ENCODE measurements around the gene DCAF15. TPM values are rescaled to one million over a fixed set of nuclear protein-coding genes. Genes with fewer than 3 reads are reported as not detected.

Gene DCAF15
- total and polyA plus RNA-seq, 8 donors, result 7.1 to 37.3 (median 25.8) TPM

GRCh38 chr19:13974073-13974472 lies 21.8 kb downstream of the DCAF15 start:
- no peaks in the 10 kb centered on the region for H3K9me3 ChIP-seq
- peak; percentile 47 to 81 for DNase-seq
- intact Hi-C loops (cut with DNase I; ENCODE audit: low total_unique reads), result no loop called here
- no peaks in the 10 kb centered on the region for H3K27me3 ChIP-seq
- 38 to 46% (median 41%) methylated on average over 12 of the region's 12 CpGs for WGBS, 5 donors
- no peak overlapping the region for H3K4me3 ChIP-seq
- H3K36me3 ChIP-seq, result peaks cover 23 to 80% (median 77%) of the 10 kb centered on the region in 4 donors
- TF ChIP-seq POLR2AphosphoS5 (IDR thresholded peaks at IDR 0.05) (no peak), EP300 (IDR thresholded peaks at IDR 0.05) (no peak), POLR2A (IDR thresholded peaks at IDR 0.05) (no peak), CTCF (IDR thresholded peaks at IDR 0.05) (no peak)
- no peak overlapping the region for H3K27ac ChIP-seq
- peaks cover 11 to 15% (median 11%) of the 10 kb centered on the region in 4 donors for H3K4me1 ChIP-seq

GRCh38 chr19:13975870-13976269 lies 23.6 kb downstream of the DCAF15 start:
- no peak overlapping the region for H3K27ac ChIP-seq
- 90 to 94% (median 93%) methylated on average over 11 of the region's 11 CpGs for WGBS, 5 donors
- no peak for DNase-seq
- TF ChIP-seq CTCF (IDR thresholded peaks at IDR 0.05), result no peak
- no peak for TF ChIP-seq POLR2AphosphoS5 (IDR thresholded peaks at IDR 0.05)
- TF ChIP-seq EP300 (IDR thresholded peaks at IDR 0.05), result no peak
- no peak for TF ChIP-seq POLR2A (IDR thresholded peaks at IDR 0.05)
- no peak overlapping the region for H3K4me3 ChIP-seq
- peaks cover 17 to 26% (median 20%) of the 10 kb centered on the region in 4 donors for H3K4me1 ChIP-seq
- no peaks in the 10 kb centered on the region for H3K27me3 ChIP-seq
- intact Hi-C loops (cut with DNase I; ENCODE audit: low total_unique reads), result no loop called here
- H3K36me3 ChIP-seq, result peaks cover 14 to 72% (median 67%) of the 10 kb centered on the region in 4 donors
- no peaks in the 10 kb centered on the region for H3K9me3 ChIP-seq

- intact Hi-C loops (cut with DNase I; ENCODE audit: low total_unique reads), result no loop called here
- Histone ChIP-seq H3K9me3 (no peaks in the 10 kb centered on the region), H3K36me3 (peaks cover 14 to 70% (median 64%) of the 10 kb centered on the region in 4 donors), H3K27me3 (no peaks in the 10 kb centered on the region), H3K4me3 (no peak overlapping the region), H3K27ac (no peak overlapping the region), H3K4me1 (peaks cover 17 to 26% (median 20%) of the 10 kb centered on the region in 4 donors)
- WGBS, 5 donors, result 82 to 95% (median 91%) methylated on average over 12 of the region's 12 CpGs
- DNase-seq, result no peak
- TF ChIP-seq POLR2A (IDR thresholded peaks at IDR 0.05), result no peak
- no peak for TF ChIP-seq POLR2AphosphoS5 (IDR thresholded peaks at IDR 0.05)
- TF ChIP-seq EP300 (IDR thresholded peaks at IDR 0.05), result no peak
- TF ChIP-seq CTCF (IDR thresholded peaks at IDR 0.05), result no peak
Measured at GRCh38 chr19:13976446-13976845, 24.1 kb downstream of the DCAF15 start.

- H3K27ac ChIP-seq, result peak overlapping the region in 4 of 5 donors; percentile 59 to 82 (median 76)
- H3K4me3 ChIP-seq, result peak overlapping the region in 1 of 4 donors; percentile 57
- intact Hi-C loops (cut with DNase I; ENCODE audit: low total_unique reads), result no loop called here
- H3K4me1 ChIP-seq, result peaks cover 17 to 26% (median 20%) of the 10 kb centered on the region in 4 donors
- no peaks in the 10 kb centered on the region for H3K9me3 ChIP-seq
- peaks cover 11 to 70% (median 64%) of the 10 kb centered on the region in 4 donors for H3K36me3 ChIP-seq
- no peaks in the 10 kb centered on the region for H3K27me3 ChIP-seq
- WGBS, 5 donors, result 68 to 78% (median 76%) methylated on average over 10 to 12 of the region's 12 CpGs
- no peak for DNase-seq
- no peak for TF ChIP-seq CTCF (IDR thresholded peaks at IDR 0.05)
Measured at GRCh38 chr19:13977803-13978202, 25.5 kb downstream of the DCAF15 start.
